Activated CD8-positive, alpha-beta T cell treated with anti-CD3 and anti-CD28 coated beads for 36 hours (primary cell): Measurements from ENCODE around the gene ECPAS. TPM values are rescaled to one million over a fixed set of nuclear protein-coding genes. Genes with fewer than 3 reads are reported as not detected.

Experiments
- ATAC-seq: fragments of 200-7000 bp; cut with Tn5 transposase; one replicate; pipeline ENCODE4 v1.10.0; 2021; ENCODE audit warnings: mild to moderate bottlenecking, moderate library complexity
- CTCF ChIA-PET: fragments of 350-600 bp; sonication (Branson Sonifier 250); formaldehyde crosslinking; loops from one replicate; lab custom pipeline; 2021; ENCODE audit warnings: antibody characterized with exemption; lab: Charles Lee
- POLR2A ChIA-PET: fragments of 350-600 bp; sonication (Branson Sonifier 250); formaldehyde crosslinking; loops from one replicate; lab custom pipeline; 2021; ENCODE audit warnings: antibody characterized with exemption; lab: Charles Lee
- DNase-seq: peaks from one replicate; pipeline ENCODE4 v3.0.0-alpha.2; 2020
- H3K27ac Mint-ChIP-seq: one replicate; pipeline ENCODE4 v1.8.0; 2021; ENCODE audit warnings: mild to moderate bottlenecking, mixed read lengths
- H3K27me3 Mint-ChIP-seq: one replicate; pipeline ENCODE4 v1.8.0; 2021; ENCODE audit warnings: mixed read lengths
- H3K36me3 Mint-ChIP-seq: one replicate; pipeline ENCODE4 v1.8.0; 2021; ENCODE audit warnings: low read depth, mixed read lengths
- H3K4me1 Mint-ChIP-seq: one replicate; pipeline ENCODE4 v1.8.0; 2021; ENCODE audit warnings: low read depth, mixed read lengths
- H3K4me3 Mint-ChIP-seq: one replicate; pipeline ENCODE4 v1.8.0; 2021; ENCODE audit warnings: mild to moderate bottlenecking, moderate library complexity, mixed read lengths
- H3K9me3 Mint-ChIP-seq: one replicate; pipeline ENCODE4 v1.8.0; 2021; ENCODE audit warnings: mixed read lengths
- CTCF ChIP-seq: fragments of 200-600 bp; IDR thresholded peaks from one replicate; pipeline ENCODE4 v1.8.0; 2022; ENCODE audit warnings: antibody characterized with exemption, mild to moderate bottlenecking
- intact Hi-C: fragments of 100-400 bp; cut with micrococcal nuclease; formaldehyde crosslinking; loops from one replicate; pipeline ENCODE4 v1.10.0; 2022
- total RNA-seq, 2 experiments: library from RNA; stranded (reverse); gene quantifications; one replicate each; pipeline ENCODE4 v1.2.3, GENCODE V29; 2021

Gene ECPAS
- total RNA-seq, 2 experiments from 2014 or later = 71.6 to 79.6 TPM

GRCh38 chr9:111429175-111429574 is 55.0 kb downstream of the ECPAS start:
- no peak for TF ChIP-seq CTCF
- Mint-ChIP-seq H3K4me3 (no peak overlapping the region), H3K27me3 (no peaks in the 10 kb centered on the region), H3K9me3 (no peaks in the 10 kb centered on the region), H3K4me1 (peaks cover 7% of the 10 kb centered on the region), H3K27ac (no peak overlapping the region), H3K36me3 (peaks cover 59% of the 10 kb centered on the region)
- DNase-seq (no peak), ATAC-seq (no peak)
- intact Hi-C loops = no loop called here
- POLR2A ChIA-PET = no interaction called here
- CTCF ChIA-PET = interaction anchor here (0.9 kb wide), 1 partner anchor 37 kb away, joined by 3 read pairs; no protein-coding TSS in a partner anchor

GRCh38 chr9:111427186-111427585 is 57.0 kb downstream of the ECPAS start:
- DNase-seq (no peak), ATAC-seq (peak; percentile 66)
- no peak for TF ChIP-seq CTCF
- Mint-ChIP-seq H3K27ac (peak overlapping the region; percentile 67), H3K9me3 (no peaks in the 10 kb centered on the region), H3K36me3 (peaks cover 68% of the 10 kb centered on the region), H3K27me3 (no peaks in the 10 kb centered on the region), H3K4me1 (peaks cover 7% of the 10 kb centered on the region), H3K4me3 (no peak overlapping the region)
- ChIA-PET CTCF (no interaction called here), POLR2A (no interaction called here)
- intact Hi-C loops = no loop called here

GRCh38 chr9:111423389-111423788 is 60.8 kb downstream of the ECPAS start:
- POLR2A ChIA-PET = no interaction called here
- ATAC-seq (no peak), DNase-seq (no peak)
- TF ChIP-seq CTCF = no peak
- no peak overlapping the region for H3K27ac Mint-ChIP-seq
- H3K27me3 Mint-ChIP-seq = no peaks in the 10 kb centered on the region
- CTCF ChIA-PET = no interaction called here
- H3K9me3 Mint-ChIP-seq = no peaks in the 10 kb centered on the region
- H3K36me3 Mint-ChIP-seq = peaks cover 61% of the 10 kb centered on the region
- no peak overlapping the region for H3K4me3 Mint-ChIP-seq
- intact Hi-C loops = no loop called here
- H3K4me1 Mint-ChIP-seq = peaks cover 7% of the 10 kb centered on the region

- DNase-seq = no peak
- POLR2A ChIA-PET = no interaction called here
These were observed 69.8 kb downstream of the ECPAS start for GRCh38 chr9:111414406-111414805.

GRCh38 chr9:111413996-111414395 is 70.2 kb downstream of the ECPAS start:
- no peak overlapping the region for H3K4me3 Mint-ChIP-seq
- POLR2A ChIA-PET = no interaction called here
- ATAC-seq (no peak), DNase-seq (no peak)
- no peak for TF ChIP-seq CTCF
- peaks cover 62% of the 10 kb centered on the region for H3K36me3 Mint-ChIP-seq
- CTCF ChIA-PET = no interaction called here
- H3K27ac Mint-ChIP-seq = no peak overlapping the region
- no peaks in the 10 kb centered on the region for H3K4me1 Mint-ChIP-seq
- H3K27me3 Mint-ChIP-seq = no peaks in the 10 kb centered on the region
- H3K9me3 Mint-ChIP-seq = no peaks in the 10 kb centered on the region
- intact Hi-C loops = no loop called here

More at GRCh38 chr9:111414406-111414805, 69.8 kb downstream of the ECPAS start:
- no peak for ATAC-seq
- Mint-ChIP-seq H3K4me3 (no peak overlapping the region), H3K36me3 (peaks cover 62% of the 10 kb centered on the region), H3K27ac (no peak overlapping the region), H3K27me3 (no peaks in the 10 kb centered on the region), H3K4me1 (no peaks in the 10 kb centered on the region), H3K9me3 (no peaks in the 10 kb centered on the region)
- TF ChIP-seq CTCF = no peak
- intact Hi-C loops = no loop called here
- CTCF ChIA-PET = no interaction called here
